DOHH2 (cell line): ENCODE measurements around the gene HYDIN.

Experiments used
- H3F3A ChIP-seq: fragments of 200-600 bp; sonication (generic), shearing (Covaris generic); 2 replicates; pipeline ENCODE4 v1.6.0; 2016; ENCODE audit warnings: antibody characterized with exemption, mild to moderate bottlenecking; ENCODE audit not compliant: control insufficient read depth, insufficient read depth
- H3K27ac ChIP-seq: fragments of 200-600 bp; sonication (generic); 2 replicates; pipeline ENCODE4 v1.5.1; 2014; ENCODE audit warnings: low read depth, mild to moderate bottlenecking, low read length, moderate library complexity
- H3K27me3 ChIP-seq: fragments of 200-600 bp; sonication (generic); 2 replicates; pipeline ENCODE4 v1.6.1; 2014; ENCODE audit warnings: mild to moderate bottlenecking, low read length, mixed read lengths; ENCODE audit not compliant: control insufficient read depth
- H3K36me3 ChIP-seq: fragments of 200-600 bp; sonication (generic); 2 replicates; pipeline ENCODE4 v1.6.1; 2014; ENCODE audit warnings: mild to moderate bottlenecking, low read length, moderate library complexity, mixed read lengths; ENCODE audit not compliant: control insufficient read depth
- H3K4me1 ChIP-seq: fragments of 200-600 bp; sonication (generic); 2 replicates; pipeline ENCODE4 v1.6.1; 2014; ENCODE audit warnings: mild to moderate bottlenecking, low read length, mixed read lengths; ENCODE audit not compliant: control insufficient read depth
- H3K4me2 ChIP-seq: fragments of 200-600 bp; sonication (generic); 2 replicates; pipeline ENCODE4 v1.6.0; 2014; ENCODE audit warnings: mild to moderate bottlenecking, low read length, moderate library complexity
- H3K4me3 ChIP-seq: fragments of 200-600 bp; sonication (generic); 2 replicates; pipeline ENCODE4 v1.5.1; 2014; ENCODE audit warnings: mild to moderate bottlenecking, low read length, mixed read lengths
- H3K79me2 ChIP-seq: fragments of 200-600 bp; sonication (generic); 2 replicates; pipeline ENCODE4 v1.6.1; 2014; ENCODE audit warnings: mild to moderate bottlenecking, low read length, mixed read lengths; ENCODE audit not compliant: control insufficient read depth
- H3K9me2 ChIP-seq: fragments of 200-600 bp; sonication (generic); replicated peaks from 2 replicates; pipeline ENCODE4 v1.6.1; 2014; ENCODE audit warnings: mild to moderate bottlenecking, low read length, mixed read lengths; ENCODE audit not compliant: control insufficient read depth
- H3K9me3 ChIP-seq: fragments of 200-600 bp; sonication (generic); 2 replicates; pipeline ENCODE4 v1.6.1; 2014; ENCODE audit warnings: antibody characterized with exemption, low read length, mixed read lengths; ENCODE audit not compliant: control insufficient read depth, insufficient read depth
- H4K20me1 ChIP-seq: fragments of 200-600 bp; sonication (generic); 2 replicates; pipeline ENCODE4 v1.6.0; 2014; ENCODE audit warnings: low read depth, mild to moderate bottlenecking, antibody characterized with exemption, low read length, moderate library complexity; ENCODE audit not compliant: control insufficient read depth, insufficient read depth
- CTCF ChIP-seq: fragments of 200-600 bp; sonication (generic); IDR thresholded peaks from one replicate; pipeline ENCODE4 v1.5.1; 2014; ENCODE audit warnings: antibody characterized with exemption, mild to moderate bottlenecking, low read depth, low read length; ENCODE audit not compliant: poor library complexity, severe bottlenecking
- EZH2phosphoT487 ChIP-seq: fragments of 200-600 bp; sonication (generic); IDR thresholded peaks from 2 replicates; pipeline ENCODE4 v1.6.1; 2017; ENCODE audit warnings: borderline replicate concordance, mild to moderate bottlenecking, antibody characterized with exemption, low read length, moderate library complexity, mixed read lengths

Gene HYDIN

DNA sequence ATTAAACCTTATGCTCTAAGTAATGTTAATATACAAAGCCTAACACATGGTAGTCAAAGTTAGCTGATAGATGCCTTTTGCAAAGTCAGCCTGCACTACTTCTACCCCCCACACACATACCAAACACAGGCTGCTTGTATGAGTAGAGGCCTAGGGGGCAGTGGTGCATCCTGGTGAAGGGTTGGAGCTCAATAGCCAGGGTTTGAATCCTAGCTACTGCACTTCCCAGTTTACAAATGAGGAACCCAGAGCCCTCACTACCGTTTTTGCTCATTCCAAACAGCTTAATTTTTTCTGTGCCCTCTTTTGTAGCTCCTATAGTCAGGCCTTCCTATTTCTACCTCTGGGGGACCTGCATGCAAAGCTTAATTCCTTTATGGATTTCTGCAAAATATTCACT, 18.9 kb upstream of the HYDIN start:
- no peaks in the 10 kb centered on the region for H4K20me1 ChIP-seq
- no peak overlapping the region for H3K4me2 ChIP-seq
- no peaks in the 10 kb centered on the region for H3K36me3 ChIP-seq
- no peak overlapping the region for H3K27ac ChIP-seq
- no peak overlapping the region for H3K4me3 ChIP-seq
- no peaks in the 10 kb centered on the region for H3K4me1 ChIP-seq
- no peaks in the 10 kb centered on the region for H3K79me2 ChIP-seq
- no peaks in the 10 kb centered on the region for H3K9me2 ChIP-seq
- TF ChIP-seq CTCF: no peak
- no peak for TF ChIP-seq EZH2phosphoT487
- H3K27me3 ChIP-seq: no peaks in the 10 kb centered on the region
- no peaks in the 10 kb centered on the region for H3K9me3 ChIP-seq
- H3F3A ChIP-seq: no peaks in the 10 kb centered on the region

GRCh38 chr16:71247478-71247877, 17.0 kb upstream of the HYDIN start:
- no peaks in the 10 kb centered on the region for H3K36me3 ChIP-seq
- no peak overlapping the region for H3K4me2 ChIP-seq
- no peaks in the 10 kb centered on the region for H3F3A ChIP-seq
- no peak overlapping the region for H3K27ac ChIP-seq
- TF ChIP-seq CTCF (no peak), EZH2phosphoT487 (no peak)
- H3K9me2 ChIP-seq: no peaks in the 10 kb centered on the region
- H3K4me1 ChIP-seq: no peaks in the 10 kb centered on the region
- H4K20me1 ChIP-seq: no peaks in the 10 kb centered on the region
- no peaks in the 10 kb centered on the region for H3K9me3 ChIP-seq
- no peak overlapping the region for H3K4me3 ChIP-seq
- no peaks in the 10 kb centered on the region for H3K79me2 ChIP-seq
- H3K27me3 ChIP-seq: no peaks in the 10 kb centered on the region

DNA sequence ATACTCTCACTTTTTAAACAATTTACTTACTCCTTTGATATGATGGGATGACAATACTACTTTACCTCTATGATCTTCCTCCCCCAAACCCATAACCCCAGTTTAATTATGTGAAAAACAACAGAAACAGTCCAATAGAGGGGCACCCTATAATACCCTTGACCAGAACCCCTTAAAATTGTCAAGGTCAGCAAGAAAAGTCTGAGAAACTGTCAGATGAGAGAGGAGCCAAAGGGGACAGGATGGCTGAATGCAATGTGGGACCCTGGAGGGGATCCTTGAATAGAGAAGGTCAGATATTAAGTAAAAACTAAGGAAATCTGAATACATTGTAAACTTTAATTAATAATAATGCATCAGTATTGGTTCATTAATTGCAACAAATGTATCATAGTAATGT, 15.8 kb upstream of the HYDIN start:
- TF ChIP-seq CTCF (no peak), EZH2phosphoT487 (no peak)
- H3K4me2 ChIP-seq: no peak overlapping the region
- H3K9me2 ChIP-seq: no peaks in the 10 kb centered on the region
- no peaks in the 10 kb centered on the region for H3K9me3 ChIP-seq
- no peak overlapping the region for H3K4me3 ChIP-seq
- no peaks in the 10 kb centered on the region for H3K36me3 ChIP-seq
- H3K4me1 ChIP-seq: no peaks in the 10 kb centered on the region
- H4K20me1 ChIP-seq: no peaks in the 10 kb centered on the region
- no peak overlapping the region for H3K27ac ChIP-seq
- no peaks in the 10 kb centered on the region for H3K79me2 ChIP-seq
- no peaks in the 10 kb centered on the region for H3K27me3 ChIP-seq
- no peaks in the 10 kb centered on the region for H3F3A ChIP-seq

- Histone ChIP-seq H3F3A (no peaks in the 10 kb centered on the region), H3K36me3 (no peaks in the 10 kb centered on the region), H3K4me3 (no peak overlapping the region), H3K4me2 (no peak overlapping the region), H3K9me2 (no peaks in the 10 kb centered on the region), H3K27ac (no peak overlapping the region), H4K20me1 (no peaks in the 10 kb centered on the region), H3K79me2 (no peaks in the 10 kb centered on the region), H3K27me3 (no peaks in the 10 kb centered on the region), H3K9me3 (no peaks in the 10 kb centered on the region), H3K4me1 (no peaks in the 10 kb centered on the region)
- no peak for TF ChIP-seq CTCF
- TF ChIP-seq EZH2phosphoT487: no peak
Observed at GRCh38 chr16:71244521-71244920, 14.0 kb upstream of the HYDIN start.
